ENCODE results near the gene TBX2. TPM values are rescaled to one million over a fixed set of nuclear protein-coding genes. Genes with fewer than 3 reads are reported as not detected.
A peak's percentile ranks its signal among the peaks of the same experiment; 100 is the strongest.

Gene TBX2
- total and polyA plus RNA-seq, 2 of the 13 experiments (the other 11 are each of a cell fraction or from before 2014, with no cell fraction given), result 2.8 to 15.3 TPM

DNA sequence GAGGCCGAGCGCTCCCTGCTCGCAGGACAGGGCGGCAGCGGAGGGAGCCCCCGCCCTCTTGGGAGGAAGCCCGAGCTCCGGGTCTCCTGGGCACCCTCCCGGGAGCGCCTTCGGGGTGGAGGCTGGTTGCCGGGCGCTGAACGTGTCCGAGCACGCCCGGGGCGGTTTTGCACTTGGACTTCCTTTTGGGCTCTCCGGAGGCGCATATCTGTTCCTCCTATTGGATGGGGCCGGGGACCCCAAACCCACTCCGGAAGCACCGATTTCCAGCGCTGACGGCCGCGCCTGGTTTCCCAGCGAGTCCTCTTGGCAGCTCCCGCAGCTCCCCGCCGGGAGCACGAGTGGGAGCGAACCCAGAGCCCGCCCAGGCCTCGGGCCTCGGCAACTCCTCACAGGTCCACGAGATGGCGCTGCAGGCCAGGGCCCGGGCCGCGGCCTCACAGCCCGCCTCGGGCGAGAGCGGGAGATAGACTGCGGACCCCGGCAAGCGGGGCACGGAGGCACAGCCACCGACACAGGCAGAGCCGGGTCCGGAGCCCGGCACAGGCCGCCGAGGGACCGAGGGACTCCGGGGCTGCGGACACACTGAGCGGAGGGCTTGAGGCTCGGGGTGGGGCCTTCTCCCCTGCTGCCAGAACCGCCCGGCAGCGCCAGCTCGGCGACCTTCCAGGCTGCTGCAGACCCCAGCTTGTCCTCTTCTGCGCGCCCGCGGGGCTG is 12.7 kb downstream of the TBX2 start (continued):
- TF ChIP-seq, protein P1, sequence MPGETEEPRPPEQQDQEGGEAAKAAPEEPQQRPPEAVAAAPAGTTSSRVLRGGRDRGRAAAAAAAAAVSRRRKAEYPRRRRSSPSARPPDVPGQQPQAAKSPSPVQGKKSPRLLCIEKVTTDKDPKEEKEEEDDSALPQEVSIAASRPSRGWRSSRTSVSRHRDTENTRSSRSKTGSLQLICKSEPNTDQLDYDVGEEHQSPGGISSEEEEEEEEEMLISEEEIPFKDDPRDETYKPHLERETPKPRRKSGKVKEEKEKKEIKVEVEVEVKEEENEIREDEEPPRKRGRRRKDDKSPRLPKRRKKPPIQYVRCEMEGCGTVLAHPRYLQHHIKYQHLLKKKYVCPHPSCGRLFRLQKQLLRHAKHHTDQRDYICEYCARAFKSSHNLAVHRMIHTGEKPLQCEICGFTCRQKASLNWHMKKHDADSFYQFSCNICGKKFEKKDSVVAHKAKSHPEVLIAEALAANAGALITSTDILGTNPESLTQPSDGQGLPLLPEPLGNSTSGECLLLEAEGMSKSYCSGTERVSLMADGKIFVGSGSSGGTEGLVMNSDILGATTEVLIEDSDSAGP (CRISPR knock-in tag; IDR thresholded peaks at IDR 0.05; ENCODE audit: borderline replicate concordance), result peak; percentile 96
- TF ChIP-seq ZNF121 (CRISPR knock-in tag; IDR thresholded peaks at IDR 0.05) (peak; percentile 70; the same call in 1 of the 2 replicates), IRF2 (CRISPR knock-in tag; IDR thresholded peaks at IDR 0.05) (peak; percentile 92), SP5 (CRISPR knock-in tag; IDR thresholded peaks at IDR 0.05; ENCODE audit: borderline replicate concordance, low read depth) (0 out of 2 replicates have a peak, but pooled peaks have one; percentile 11), ZNF678 (CRISPR knock-in tag; IDR thresholded peaks at IDR 0.05) (peak; percentile 92; the same call in 1 of the 2 replicates), CAMTA2 (CRISPR knock-in tag; IDR thresholded peaks at IDR 0.05; ENCODE audit: borderline replicate concordance) (peak; percentile 64; the same call in 1 of the 2 replicates), MYC (CRISPR knock-in tag; IDR thresholded peaks at IDR 0.05; ENCODE audit: borderline replicate concordance) (peak; percentile 55), ZNF552 (CRISPR knock-in tag; IDR thresholded peaks at IDR 0.05; ENCODE audit: borderline replicate concordance) (peak; percentile 83; the same call in 1 of the 2 replicates), TBX3 (IDR thresholded peaks at IDR 0.05; ENCODE audit: borderline replicate concordance) (no peak), ZNF788 (CRISPR knock-in tag; IDR thresholded peaks at IDR 0.05; ENCODE audit: borderline replicate concordance) (peak; percentile 95; the same call in 1 of the 2 replicates)
- TF ChIP-seq, protein P2, sequence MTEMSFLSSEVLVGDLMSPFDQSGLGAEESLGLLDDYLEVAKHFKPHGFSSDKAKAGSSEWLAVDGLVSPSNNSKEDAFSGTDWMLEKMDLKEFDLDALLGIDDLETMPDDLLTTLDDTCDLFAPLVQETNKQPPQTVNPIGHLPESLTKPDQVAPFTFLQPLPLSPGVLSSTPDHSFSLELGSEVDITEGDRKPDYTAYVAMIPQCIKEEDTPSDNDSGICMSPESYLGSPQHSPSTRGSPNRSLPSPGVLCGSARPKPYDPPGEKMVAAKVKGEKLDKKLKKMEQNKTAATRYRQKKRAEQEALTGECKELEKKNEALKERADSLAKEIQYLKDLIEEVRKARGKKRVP (CRISPR knock-in tag; IDR thresholded peaks at IDR 0.05), result peak in 1 of 2 experiments; percentile 75; a peak in 2 of 4 replicates
- TF ChIP-seq, protein P3, sequence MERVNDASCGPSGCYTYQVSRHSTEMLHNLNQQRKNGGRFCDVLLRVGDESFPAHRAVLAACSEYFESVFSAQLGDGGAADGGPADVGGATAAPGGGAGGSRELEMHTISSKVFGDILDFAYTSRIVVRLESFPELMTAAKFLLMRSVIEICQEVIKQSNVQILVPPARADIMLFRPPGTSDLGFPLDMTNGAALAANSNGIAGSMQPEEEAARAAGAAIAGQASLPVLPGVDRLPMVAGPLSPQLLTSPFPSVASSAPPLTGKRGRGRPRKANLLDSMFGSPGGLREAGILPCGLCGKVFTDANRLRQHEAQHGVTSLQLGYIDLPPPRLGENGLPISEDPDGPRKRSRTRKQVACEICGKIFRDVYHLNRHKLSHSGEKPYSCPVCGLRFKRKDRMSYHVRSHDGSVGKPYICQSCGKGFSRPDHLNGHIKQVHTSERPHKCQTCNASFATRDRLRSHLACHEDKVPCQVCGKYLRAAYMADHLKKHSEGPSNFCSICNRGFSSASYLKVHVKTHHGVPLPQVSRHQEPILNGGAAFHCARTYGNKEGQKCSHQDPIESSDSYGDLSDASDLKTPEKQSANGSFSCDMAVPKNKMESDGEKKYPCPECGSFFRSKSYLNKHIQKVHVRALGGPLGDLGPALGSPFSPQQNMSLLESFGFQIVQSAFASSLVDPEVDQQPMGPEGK (CRISPR knock-in tag; IDR thresholded peaks at IDR 0.05), result peak; percentile 33; the same call in 1 of the 2 replicates
- TF ChIP-seq, protein P4, sequence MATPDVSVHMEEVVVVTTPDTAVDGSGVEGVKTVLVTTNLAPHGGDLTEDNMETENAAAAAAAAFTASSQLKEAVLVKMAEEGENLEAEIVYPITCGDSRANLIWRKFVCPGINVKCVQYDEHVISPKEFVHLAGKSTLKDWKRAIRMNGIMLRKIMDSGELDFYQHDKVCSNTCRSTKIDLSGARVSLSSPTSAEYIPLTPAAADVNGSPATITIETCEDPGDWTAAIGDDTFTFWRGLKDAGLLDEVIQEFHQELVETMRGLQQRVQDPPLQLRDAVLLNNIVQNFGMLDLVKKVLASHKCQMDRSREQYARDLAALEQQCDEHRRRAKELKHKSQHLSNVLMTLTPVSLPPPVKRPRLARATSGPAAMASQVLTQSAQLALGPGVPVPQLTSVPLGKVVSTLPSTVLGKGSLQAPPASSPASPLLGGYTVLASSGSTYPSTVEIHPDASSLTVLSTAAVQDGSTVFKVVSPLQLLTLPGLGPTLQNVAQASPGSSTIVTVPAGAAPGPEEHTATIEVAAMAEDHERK (CRISPR knock-in tag; IDR thresholded peaks at IDR 0.05; ENCODE audit: low read depth), result no peak
- TF ChIP-seq, protein P5, sequence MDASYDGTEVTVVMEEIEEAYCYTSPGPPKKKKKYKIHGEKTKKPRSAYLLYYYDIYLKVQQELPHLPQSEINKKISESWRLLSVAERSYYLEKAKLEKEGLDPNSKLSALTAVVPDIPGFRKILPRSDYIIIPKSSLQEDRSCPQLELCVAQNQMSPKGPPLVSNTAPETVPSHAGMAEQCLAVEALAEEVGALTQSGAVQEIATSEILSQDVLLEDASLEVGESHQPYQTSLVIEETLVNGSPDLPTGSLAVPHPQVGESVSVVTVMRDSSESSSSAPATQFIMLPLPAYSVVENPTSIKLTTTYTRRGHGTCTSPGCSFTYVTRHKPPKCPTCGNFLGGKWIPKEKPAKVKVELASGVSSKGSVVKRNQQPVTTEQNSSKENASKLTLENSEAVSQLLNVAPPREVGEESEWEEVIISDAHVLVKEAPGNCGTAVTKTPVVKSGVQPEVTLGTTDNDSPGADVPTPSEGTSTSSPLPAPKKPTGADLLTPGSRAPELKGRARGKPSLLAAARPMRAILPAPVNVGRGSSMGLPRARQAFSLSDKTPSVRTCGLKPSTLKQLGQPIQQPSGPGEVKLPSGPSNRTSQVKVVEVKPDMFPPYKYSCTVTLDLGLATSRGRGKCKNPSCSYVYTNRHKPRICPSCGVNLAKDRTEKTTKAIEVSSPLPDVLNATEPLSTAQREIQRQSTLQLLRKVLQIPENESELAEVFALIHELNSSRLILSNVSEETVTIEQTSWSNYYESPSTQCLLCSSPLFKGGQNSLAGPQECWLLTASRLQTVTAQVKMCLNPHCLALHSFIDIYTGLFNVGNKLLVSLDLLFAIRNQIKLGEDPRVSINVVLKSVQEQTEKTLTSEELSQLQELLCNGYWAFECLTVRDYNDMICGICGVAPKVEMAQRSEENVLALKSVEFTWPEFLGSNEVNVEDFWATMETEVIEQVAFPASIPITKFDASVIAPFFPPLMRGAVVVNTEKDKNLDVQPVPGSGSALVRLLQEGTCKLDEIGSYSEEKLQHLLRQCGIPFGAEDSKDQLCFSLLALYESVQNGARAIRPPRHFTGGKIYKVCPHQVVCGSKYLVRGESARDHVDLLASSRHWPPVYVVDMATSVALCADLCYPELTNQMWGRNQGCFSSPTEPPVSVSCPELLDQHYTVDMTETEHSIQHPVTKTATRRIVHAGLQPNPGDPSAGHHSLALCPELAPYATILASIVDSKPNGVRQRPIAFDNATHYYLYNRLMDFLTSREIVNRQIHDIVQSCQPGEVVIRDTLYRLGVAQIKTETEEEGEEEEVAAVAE (CRISPR knock-in tag; IDR thresholded peaks at IDR 0.05; ENCODE audit: borderline replicate concordance), result peak; percentile 61
